ENCODE data around the gene SLC16A9.

GRCh38 chr10:59711871-59712494 is 2.3 kb upstream of the SLC16A9 start:
- no peak for TF ChIP-seq CTCF (IDR thresholded peaks at IDR 0.05; ENCODE audit: insufficient read depth, low read length, poor library complexity, severe bottlenecking)
- no peak for TF ChIP-seq EZH2phosphoT487 (conservative IDR thresholded peaks at IDR 0.05; ENCODE audit: low read length)

All from SU-DHL-6 (cell line).